Psoas muscle (tissue), 8 donors: ENCODE results near the gene CELF1. TPM values are rescaled to one million over a fixed set of nuclear protein-coding genes. Genes with fewer than 3 reads are reported as not detected.
"Not testable (repeated sequence)": the region's sequence is repeated elsewhere in the genome, so short reads cannot be mapped to it uniquely, and the experiment has no call there.

Source experiments
- ATAC-seq, 4 donors: fragments of 200-7000 bp; cut with Tn5 transposase; one replicate each; pipeline ENCODE4 v1.9.1; 2020; ENCODE audit warnings: moderate library complexity in 3 of 4, mild to moderate bottlenecking in 2 of 4
- DNase-seq, 2 donors: peaks; one replicate each; pipeline ENCODE4 v3.0.0-alpha.2; 2020
- H3K27ac ChIP-seq: fragments of 200-600 bp; one replicate; pipeline ENCODE4 v1.8.0; 2022
- H3K27me3 ChIP-seq, 3 donors: fragments of 200-600 bp in 1 of 3; one replicate each; pipeline versions ENCODE4 v1.6.1 to v1.8.0; 2013 to 2022; ENCODE audit warnings: low read length in 2 of 3, mild to moderate bottlenecking in 2 of 3, moderate library complexity in 1 of 3; ENCODE audit not compliant: insufficient read depth in 3 of 3
- H3K36me3 ChIP-seq, 2 donors: fragments of 200-600 bp in 1 of 2; one replicate each; pipeline versions ENCODE4 v1.6.1 to v1.8.0; 2013 to 2022; ENCODE audit warnings: low read depth in 1 of 2, mild to moderate bottlenecking in 1 of 2, moderate library complexity in 1 of 2; ENCODE audit not compliant: insufficient read depth in 1 of 2
- H3K4me1 ChIP-seq: fragments of 200-600 bp; one replicate; pipeline ENCODE4 v1.8.0; 2022
- H3K4me3 ChIP-seq: fragments of 200-600 bp; one replicate; pipeline ENCODE4 v1.8.0; 2022; ENCODE audit warnings: mild to moderate bottlenecking
- H3K9me3 ChIP-seq: fragments of 200-600 bp; one replicate; pipeline ENCODE4 v1.8.0; 2022
- WGBS, 3 donors: extraction: QIAGEN DNeasy Blood & Tissue Kit; methylation state at CpG; one replicate each; pipeline versions ENCODE4 v1.1.6 to v1.1.7; 2013; 5-methylcytosine and 5-hydroxymethylcytosine counted together
- intact Hi-C, 2 donors: fragments of 100-400 bp; cut with DNase I; formaldehyde crosslinking; loops; one replicate each; pipeline versions ENCODE4 v1.11.0 to v1.14.2; 2022
- polyA plus RNA-seq, 3 donors: library from polyadenylated mRNA; stranded (reverse); fragments of 200-250 nt; gene quantifications; one replicate each; pipeline ENCODE4 v1.2.3, GENCODE V29; 2013
- total RNA-seq, 4 donors: library from RNA; stranded (reverse); fragmentation: NEBNext Ultra II Directional in 2 of 4; extraction: Animal tissue kit (Norgen Biotek cat#: 25700) in 2 of 4; gene quantifications; one replicate each; pipeline versions ENCODE4 v1.2.1 to v1.2.4, GENCODE V29; 2021 to 2023
- TF ChIP-seq, protein P1 (sequence below): fragments of 200-600 bp; IDR thresholded peaks from one replicate; pipeline ENCODE4 v1.8.0; 2022; ENCODE audit warnings: antibody characterized with exemption
- donor health status: healthy with polysubstance abuse.
- donor health status: DM: no; HTN: no; CAD: no; lungs with moderate emphysema.
- donor health status: Bipolar disorder and iron deficiency.
- donor health status: healthy.
- donor health status: DM: yes; HTN: yes; CAD: no.
- donor health status: DM: no; HTN: no; CAD: no.
- donor health status: DM: no; HTN: no; CAD: no.
- donor health status: DM: yes; HTN: yes; CAD: no.

The CELF1 gene
- total and polyA plus RNA-seq, 7 donors: 40.1 to 193 (median 112) TPM

DNA sequence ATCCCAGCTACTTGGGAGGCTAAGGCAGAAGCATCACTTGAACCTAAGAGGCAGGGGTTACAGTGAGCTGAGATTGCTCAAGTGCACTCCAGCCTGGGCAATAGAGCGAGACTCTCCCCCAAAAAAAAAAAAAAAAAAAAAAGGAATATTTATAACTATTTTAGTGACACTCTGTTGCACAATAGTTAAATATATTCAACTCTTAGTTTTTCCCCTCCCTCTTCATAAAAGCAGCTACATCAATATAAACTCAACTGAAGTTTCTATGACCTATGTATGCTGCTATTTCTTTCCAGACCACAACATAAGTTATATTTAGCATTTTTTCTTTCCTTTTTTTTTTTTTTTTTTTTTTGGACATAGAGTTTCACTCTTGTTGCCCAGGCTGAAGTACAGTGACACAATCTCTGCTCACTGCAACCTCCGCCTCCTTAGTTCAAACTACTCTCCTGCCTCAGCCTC, 19.2 kb downstream of the CELF1 start:
- TF ChIP-seq, protein P1, sequence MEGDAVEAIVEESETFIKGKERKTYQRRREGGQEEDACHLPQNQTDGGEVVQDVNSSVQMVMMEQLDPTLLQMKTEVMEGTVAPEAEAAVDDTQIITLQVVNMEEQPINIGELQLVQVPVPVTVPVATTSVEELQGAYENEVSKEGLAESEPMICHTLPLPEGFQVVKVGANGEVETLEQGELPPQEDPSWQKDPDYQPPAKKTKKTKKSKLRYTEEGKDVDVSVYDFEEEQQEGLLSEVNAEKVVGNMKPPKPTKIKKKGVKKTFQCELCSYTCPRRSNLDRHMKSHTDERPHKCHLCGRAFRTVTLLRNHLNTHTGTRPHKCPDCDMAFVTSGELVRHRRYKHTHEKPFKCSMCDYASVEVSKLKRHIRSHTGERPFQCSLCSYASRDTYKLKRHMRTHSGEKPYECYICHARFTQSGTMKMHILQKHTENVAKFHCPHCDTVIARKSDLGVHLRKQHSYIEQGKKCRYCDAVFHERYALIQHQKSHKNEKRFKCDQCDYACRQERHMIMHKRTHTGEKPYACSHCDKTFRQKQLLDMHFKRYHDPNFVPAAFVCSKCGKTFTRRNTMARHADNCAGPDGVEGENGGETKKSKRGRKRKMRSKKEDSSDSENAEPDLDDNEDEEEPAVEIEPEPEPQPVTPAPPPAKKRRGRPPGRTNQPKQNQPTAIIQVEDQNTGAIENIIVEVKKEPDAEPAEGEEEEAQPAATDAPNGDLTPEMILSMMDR: no peak
- WGBS, 3 donors: 91 to 96% (median 91%) methylated on average over 2 of the region's 2 CpGs
- Histone ChIP-seq H3K27me3 (no peaks in the 10 kb centered on the region), H3K4me1 (peaks cover 61% of the 10 kb centered on the region), H3K4me3 (no peak overlapping the region), H3K9me3 (no peaks in the 10 kb centered on the region), H3K36me3 (peaks cover 0 to 7% of the 10 kb centered on the region in 2 donors), H3K27ac (peak overlapping the region; percentile 18)
- no peak for DNase-seq
- intact Hi-C loops: no loop called here
- peak in 3 of 4 donors; percentile 8 to 27 (median 23) for ATAC-seq

DNA sequence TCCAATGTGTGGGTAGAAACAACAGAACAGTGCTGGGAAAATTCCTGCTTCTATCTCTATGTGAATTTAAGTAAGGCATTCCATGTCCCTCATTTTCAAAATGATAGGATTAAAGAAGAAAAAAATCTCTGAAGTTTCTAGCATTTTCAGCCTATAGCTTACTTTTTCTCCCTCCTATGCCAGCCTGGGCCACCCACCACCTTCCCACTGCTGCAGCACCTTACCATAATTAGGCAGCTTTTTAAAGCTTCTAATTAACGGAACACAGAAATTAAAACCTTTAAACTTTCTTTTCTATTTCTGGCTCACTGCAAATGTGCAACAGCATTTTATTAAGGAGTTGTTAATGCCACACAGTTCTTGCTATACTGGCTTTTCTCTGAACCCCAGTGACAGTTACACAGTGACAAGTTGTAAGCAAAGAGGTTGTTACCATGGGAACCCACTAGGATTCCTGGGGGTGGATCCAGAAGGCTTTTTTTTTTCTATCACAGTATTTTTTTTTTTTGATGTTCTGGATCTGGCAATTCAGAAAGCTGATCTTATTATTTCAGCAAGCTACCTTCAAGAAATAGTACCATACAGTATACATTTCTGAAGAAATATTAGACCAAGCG, 20.2 kb downstream of the CELF1 start:
- peak in 2 of 4 donors; percentile 33 to 35 for ATAC-seq
- Histone ChIP-seq H3K36me3 (peaks cover 0 to 7% of the 10 kb centered on the region in 2 donors), H3K27me3 (no peaks in the 10 kb centered on the region), H3K9me3 (no peaks in the 10 kb centered on the region), H3K4me3 (no peak overlapping the region), H3K27ac (peak overlapping the region; percentile 48), H3K4me1 (peaks cover 57% of the 10 kb centered on the region)
- WGBS, 3 donors: 63 to 81% (median 70%) methylated on average over 2 of the region's 2 CpGs
- TF ChIP-seq, protein P1: no peak
- intact Hi-C loops: no loop called here
- no peak for DNase-seq

DNA sequence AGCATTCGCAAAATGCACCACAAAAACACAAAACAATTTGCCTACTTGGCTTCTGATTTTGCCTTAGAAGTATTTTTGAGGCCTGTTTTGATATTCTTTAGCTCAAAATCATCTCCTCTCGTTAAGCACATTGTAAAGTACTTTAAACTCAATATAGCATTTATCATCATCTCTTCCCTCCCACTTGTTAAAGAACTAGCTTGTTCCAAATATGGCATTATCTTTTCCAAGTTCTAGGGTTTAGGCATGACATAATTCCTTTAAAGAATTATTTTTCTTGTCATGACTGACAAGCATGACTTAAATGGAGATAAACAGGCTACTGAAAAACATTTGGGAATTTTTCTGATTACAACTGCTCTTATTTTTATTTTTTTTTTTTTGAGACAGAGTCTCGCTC, 21.3 kb downstream of the CELF1 start:
- Histone ChIP-seq H3K9me3 (no peaks in the 10 kb centered on the region), H3K36me3 (peaks cover 0 to 7% of the 10 kb centered on the region in 2 donors), H3K4me3 (no peak overlapping the region), H3K27ac (no peak overlapping the region), H3K27me3 (no peaks in the 10 kb centered on the region), H3K4me1 (peaks cover 63% of the 10 kb centered on the region)
- intact Hi-C loops: no loop called here
- DNase-seq (no peak), ATAC-seq (no peak)
- TF ChIP-seq, protein P1: no peak
- 80 to 92% (median 81%) methylated on average over 3 of the region's 3 CpGs for WGBS, 3 donors

DNA sequence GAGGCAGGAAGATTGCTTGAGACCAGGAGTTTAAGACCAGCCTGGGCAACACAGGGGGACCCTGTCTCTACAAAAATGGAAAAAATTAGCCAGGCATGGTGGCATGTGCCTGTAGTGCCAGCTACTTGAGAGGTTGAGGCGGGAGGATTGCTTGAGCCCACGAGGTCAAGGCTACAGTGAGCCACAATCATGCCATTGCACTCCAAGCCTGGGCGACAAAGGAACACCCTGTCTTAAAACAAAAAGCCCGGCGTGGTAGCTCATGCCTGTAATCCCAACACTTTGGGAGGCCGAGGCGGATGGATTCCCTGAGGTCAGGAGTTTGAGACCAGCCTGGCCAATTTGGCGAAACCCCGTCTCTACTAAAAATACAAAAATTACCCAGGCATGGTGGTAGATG, 22.2 kb downstream of the CELF1 start:
- peak in 1 of 4 donors; percentile 21 for ATAC-seq
- peaks cover 62% of the 10 kb centered on the region for H3K4me1 ChIP-seq
- H3K4me3 ChIP-seq, intact Hi-C loops, H3K27me3 ChIP-seq, H3K9me3 ChIP-seq, H3K36me3 ChIP-seq, DNase-seq: not testable (repeated sequence)
- H3K27ac ChIP-seq: peak overlapping the region; percentile 19
- WGBS, 3 donors: 88 to 90% (median 88%) methylated on average over 9 of the region's 9 CpGs

DNA sequence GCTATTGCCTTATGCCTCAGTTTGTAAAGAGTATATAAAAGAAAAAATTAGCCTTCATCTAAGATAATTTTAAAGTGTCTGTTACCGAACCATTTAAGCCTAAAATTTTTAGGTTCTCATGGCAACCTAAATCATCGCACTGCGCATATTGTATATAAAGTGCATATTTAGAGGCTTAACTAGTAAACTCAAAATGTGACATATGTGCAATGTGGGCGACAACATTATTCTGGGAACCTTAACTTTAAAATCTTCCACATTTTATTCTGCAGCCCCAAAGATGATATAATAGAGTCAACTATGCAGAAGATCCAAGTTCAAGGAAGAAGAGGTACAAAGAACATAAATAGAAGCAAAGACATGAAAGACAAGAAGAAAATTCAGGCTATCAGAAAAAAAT, 23.0 kb downstream of the CELF1 start:
- intact Hi-C loops: no loop called here
- Histone ChIP-seq H3K36me3 (no peaks in the 10 kb centered on the region), H3K9me3 (no peaks in the 10 kb centered on the region), H3K4me3 (no peak overlapping the region), H3K4me1 (peaks cover 62% of the 10 kb centered on the region), H3K27me3 (no peaks in the 10 kb centered on the region), H3K27ac (no peak overlapping the region)
- WGBS, 3 donors: 93 to 96% (median 95%) methylated on average over 4 of the region's 4 CpGs
- DNase-seq (no peak), ATAC-seq (no peak)
- TF ChIP-seq, protein P1: no peak
